Measurements from ENCODE around the gene NLGN3. TPM values are rescaled to one million over a fixed set of nuclear protein-coding genes. Genes with fewer than 3 reads are reported as not detected.
"Not testable (repeated sequence)": the region's sequence is repeated elsewhere in the genome, so short reads cannot be mapped to it uniquely, and the experiment has no call there.

Gene NLGN3
- total RNA-seq, 5 donors from 2014 or later (not counting 1 experiment from before 2014, with no cell fraction given): 2.9 to 3.7 (median 3.2) TPM

- ChIA-PET CTCF (interaction anchor here (0.7 to 1.1 kb wide), 2 partner anchors 20 to 44 kb away, joined by 3 read pairs; no protein-coding TSS in a partner anchor), POLR2A (no interaction called here)
- Histone ChIP-seq H3K27me3 (replicated peaks in 1 of 2; ENCODE audit: control insufficient read depth in 2 of 2, extremely low read depth in 1 of 2, insufficient read depth in 2 of 2, low read length in 1 of 2) (no peaks in the 10 kb centered on the region), H3K9me3 (no peaks in the 10 kb centered on the region), H3K4me1 (ENCODE audit: control insufficient read depth in 1 of 2, extremely low read depth in 1 of 2, insufficient read depth in 2 of 2, low read length in 2 of 2) (no peaks in the 10 kb centered on the region), H3K36me3 (ENCODE audit: control insufficient read depth in 2 of 2, extremely low read depth in 1 of 2, insufficient read depth in 1 of 2, low read length in 1 of 2) (peaks cover 0 to 5% of the 10 kb centered on the region in 2 donors), H3K4me3 (ENCODE audit: control insufficient read depth in 1 of 2, extremely low read depth in 1 of 2, low read length in 1 of 2) (no peak overlapping the region), H3K27ac (ENCODE audit: low read length) (no peak overlapping the region)
- ATAC-seq (replicated peaks in 1 of 4) (no peak), DNase-seq (no peak)
- Mint-ChIP-seq H3K4me1 (peaks cover 6 to 14% (median 6%) of the 10 kb centered on the region in 3 donors), H3K27ac (no peak overlapping the region), H3K36me3 (peaks cover 14% of the 10 kb centered on the region), H3K4me3 (no peak overlapping the region), H3K9me3 (no peaks in the 10 kb centered on the region), H3K27me3 (peaks cover 0 to 9% of the 10 kb centered on the region in 2 donors)
- no CpG with 5 or more reads among the region's 5 CpGs for WGBS (ENCODE audit: insufficient coverage)
Measured at GRCh38 chrX:71175531-71175930, 30.9 kb downstream of the NLGN3 start.

GRCh38 chrX:71177327-71177726 is 32.7 kb downstream of the NLGN3 start:
- H3K36me3 Mint-ChIP-seq: peaks cover 14% of the 10 kb centered on the region
- DNase-seq (no peak), ATAC-seq (replicated peaks in 1 of 4) (no peak)
- CTCF ChIA-PET: interaction anchor here (0.5 to 2.3 kb wide), 6 partner anchors 13 to 332 kb away, joined by 3 to 7 read pairs (median 4); partner anchors contain the start of gene NONO (in 1 of the 2)
- H3K27me3 ChIP-seq (replicated peaks in 1 of 2; ENCODE audit: control insufficient read depth in 2 of 2, extremely low read depth in 1 of 2, insufficient read depth in 2 of 2, low read length in 1 of 2): no peaks in the 10 kb centered on the region
- peaks cover 0 to 12% of the 10 kb centered on the region in 2 experiments for H3K4me1 ChIP-seq (ENCODE audit: control insufficient read depth in 1 of 2, extremely low read depth in 1 of 2, insufficient read depth in 2 of 2, low read length in 2 of 2)
- H3K9me3 Mint-ChIP-seq: no peaks in the 10 kb centered on the region
- H3K4me3 Mint-ChIP-seq: no peak overlapping the region
- peaks cover 0 to 5% of the 10 kb centered on the region in 2 donors for H3K36me3 ChIP-seq (ENCODE audit: control insufficient read depth in 2 of 2, extremely low read depth in 1 of 2, insufficient read depth in 1 of 2, low read length in 1 of 2)
- H3K27ac Mint-ChIP-seq: no peak overlapping the region
- no peak overlapping the region for H3K27ac ChIP-seq (ENCODE audit: low read length)
- H3K9me3 ChIP-seq: no peaks in the 10 kb centered on the region
- 100% methylated on average over 1 of the region's 3 CpGs for WGBS (ENCODE audit: insufficient coverage)
- POLR2A ChIA-PET: no interaction called here
- H3K27me3 Mint-ChIP-seq: peaks cover 0 to 9% of the 10 kb centered on the region in 2 donors
- H3K4me1 Mint-ChIP-seq: peaks cover 0 to 16% (median 8%) of the 10 kb centered on the region in 3 donors
- no peak overlapping the region for H3K4me3 ChIP-seq (ENCODE audit: control insufficient read depth in 1 of 2, extremely low read depth in 1 of 2, low read length in 1 of 2)

GRCh38 chrX:71178908-71179307 is 34.3 kb downstream of the NLGN3 start:
- no peaks in the 10 kb centered on the region for H3K27me3 ChIP-seq (replicated peaks in 1 of 2; ENCODE audit: control insufficient read depth in 2 of 2, extremely low read depth in 1 of 2, insufficient read depth in 2 of 2, low read length in 1 of 2)
- WGBS (ENCODE audit: insufficient coverage): no CpG with 5 or more reads among the region's 4 CpGs
- peaks cover 0 to 5% of the 10 kb centered on the region in 2 donors for H3K36me3 ChIP-seq (ENCODE audit: control insufficient read depth in 2 of 2, extremely low read depth in 1 of 2, insufficient read depth in 1 of 2, low read length in 1 of 2)
- Mint-ChIP-seq H3K4me1 (peaks cover 0 to 23% (median 14%) of the 10 kb centered on the region in 3 donors), H3K27ac (peak overlapping the region in 1 of 2 donors; percentile 11), H3K36me3 (peaks cover 10% of the 10 kb centered on the region), H3K9me3 (no peaks in the 10 kb centered on the region), H3K27me3 (peaks cover 0 to 6% of the 10 kb centered on the region in 2 donors), H3K4me3 (no peak overlapping the region)
- ChIA-PET CTCF (interaction anchor here (0.7 to 2.4 kb wide), 4 partner anchors 17 to 209 kb away, joined by 3 to 11 read pairs (median 5); no protein-coding TSS in a partner anchor), POLR2A (interaction anchor here in 1 of 2 donors (0.8 kb wide), 1 partner anchor 67 kb away, joined by 4 read pairs; the partner anchor contains the start of gene IL2RG)
- no peak overlapping the region for H3K4me3 ChIP-seq (ENCODE audit: control insufficient read depth in 1 of 2, extremely low read depth in 1 of 2, low read length in 1 of 2)
- ATAC-seq (replicated peaks in 1 of 4): no peak
- H3K4me1 ChIP-seq (ENCODE audit: control insufficient read depth in 1 of 2, extremely low read depth in 1 of 2, insufficient read depth in 2 of 2, low read length in 2 of 2): peaks cover 0 to 19% of the 10 kb centered on the region in 2 experiments
- no peaks in the 10 kb centered on the region for H3K9me3 ChIP-seq
- peak in 27 of 35 experiments; percentile 4 to 75 (median 22) for DNase-seq
- no peak overlapping the region for H3K27ac ChIP-seq (ENCODE audit: low read length)

- H3K4me3 Mint-ChIP-seq: peak overlapping the region in 2 of 3 donors; percentile 31 to 88
- CTCF ChIA-PET: interaction anchor here (0.7 to 2.4 kb wide), 4 partner anchors 17 to 210 kb away, joined by 3 to 11 read pairs (median 6); no protein-coding TSS in a partner anchor
- peak overlapping the region in 1 of 2 donors; percentile 11 for H3K4me3 ChIP-seq (ENCODE audit: control insufficient read depth in 1 of 2, extremely low read depth in 1 of 2, low read length in 1 of 2)
- ATAC-seq (replicated peaks in 1 of 4); H3K9me3 ChIP-seq; H3K27me3 ChIP-seq (replicated peaks in 1 of 2; ENCODE audit: control insufficient read depth in 2 of 2, extremely low read depth in 1 of 2, insufficient read depth in 2 of 2, low read length in 1 of 2); DNase-seq; H3K9me3 Mint-ChIP-seq; POLR2A ChIA-PET; H3K27me3 Mint-ChIP-seq; H3K27ac ChIP-seq (ENCODE audit: low read length); H3K36me3 ChIP-seq (ENCODE audit: control insufficient read depth in 2 of 2, extremely low read depth in 1 of 2, insufficient read depth in 1 of 2, low read length in 1 of 2): not testable (repeated sequence)
- H3K4me1 ChIP-seq (ENCODE audit: control insufficient read depth in 1 of 2, extremely low read depth in 1 of 2, insufficient read depth in 2 of 2, low read length in 2 of 2): peaks cover 2 to 19% of the 10 kb centered on the region in 2 experiments
- peak overlapping the region; percentile 46 to 66 for H3K27ac Mint-ChIP-seq
- H3K4me1 Mint-ChIP-seq: peaks cover 0 to 26% (median 14%) of the 10 kb centered on the region in 3 donors
- H3K36me3 Mint-ChIP-seq: peaks cover 10% of the 10 kb centered on the region
- WGBS (ENCODE audit: insufficient coverage): no CpG with 5 or more reads among the region's 9 CpGs
Measured at GRCh38 chrX:71180579-71181265, 36.1 kb downstream of the NLGN3 start.

- peaks cover 0 to 5% of the 10 kb centered on the region in 2 donors for H3K36me3 ChIP-seq (ENCODE audit: control insufficient read depth in 2 of 2, extremely low read depth in 1 of 2, insufficient read depth in 1 of 2, low read length in 1 of 2)
- ATAC-seq (replicated peaks in 1 of 4): peak; percentile 18 to 62 (median 30)
- POLR2A ChIA-PET: interaction anchor here (0.5 to 1.6 kb wide), 5 partner anchors 63 to 215 kb away, joined by 3 to 10 read pairs (median 5); partner anchors contain the start of genes MED12 (in 1 of the 2) and NONO (in 1 of the 2)
- H3K9me3 ChIP-seq: no peaks in the 10 kb centered on the region
- CTCF ChIA-PET: interaction anchor here (0.7 to 2.0 kb wide), 9 partner anchors 17 to 1048 kb away, joined by 3 to 6 read pairs (median 4); partner anchors contain the start of genes FOXO4 (in 1 of the 2), IGBP1 (in 1 of the 2), IL2RG (in 1 of the 2) and MED12 (in 1 of the 2)
- Mint-ChIP-seq H3K4me3 (peak overlapping the region; percentile 88 to 92 (median 89)), H3K36me3 (peaks cover 10% of the 10 kb centered on the region), H3K4me1 (peaks cover 2 to 26% (median 14%) of the 10 kb centered on the region in 3 donors), H3K27me3 (peaks cover 0 to 6% of the 10 kb centered on the region in 2 donors), H3K9me3 (no peaks in the 10 kb centered on the region), H3K27ac (peak overlapping the region; percentile 98 to 99)
- peaks cover 2 to 19% of the 10 kb centered on the region in 2 experiments for H3K4me1 ChIP-seq (ENCODE audit: control insufficient read depth in 1 of 2, extremely low read depth in 1 of 2, insufficient read depth in 2 of 2, low read length in 2 of 2)
- 2% methylated on average over 7 of the region's 10 CpGs for WGBS (ENCODE audit: insufficient coverage)
- no peaks in the 10 kb centered on the region for H3K27me3 ChIP-seq (replicated peaks in 1 of 2; ENCODE audit: control insufficient read depth in 2 of 2, extremely low read depth in 1 of 2, insufficient read depth in 2 of 2, low read length in 1 of 2)
- peak overlapping the region; percentile 88 for H3K27ac ChIP-seq (ENCODE audit: low read length)
- peak in 32 of 35 experiments; percentile 11 to 72 (median 25) for DNase-seq
- H3K4me3 ChIP-seq (ENCODE audit: control insufficient read depth in 1 of 2, extremely low read depth in 1 of 2, low read length in 1 of 2): peak overlapping the region; percentile 42 to 67
Measured at GRCh38 chrX:71181558-71181909, 36.9 kb downstream of the NLGN3 start.
